ENCODE measurements around the gene ARHGAP30. TPM values are rescaled to one million over a fixed set of nuclear protein-coding genes. Genes with fewer than 3 reads are reported as not detected.
A peak's percentile ranks its signal among the peaks of the same experiment; 100 is the strongest.

ARHGAP30 gene
- total RNA-seq, 2 experiments from 2014 or later: 260 to 273 TPM

GRCh38 chr1:161098210-161099068 lies 28.7 kb upstream of the ARHGAP30 start, which contains the start of gene KLHDC9:
Gene KLHDC9, plus strand, starts transcription at chr1:161098361. Its CDS starts 175 bp downstream, at chr1:161098536.
- peaks cover 13% of the 10 kb centered on the region for H3K36me3 Mint-ChIP-seq
- ATAC-seq (peak; percentile 77), DNase-seq (peak; percentile 90)
- H3K27ac Mint-ChIP-seq: peak within 1 kb of the TSS; percentile 86
- peaks cover 22% of the 10 kb centered on the region for H3K4me1 Mint-ChIP-seq
- no peaks in the 10 kb centered on the region for H3K9me3 Mint-ChIP-seq (ENCODE audit: low read depth)
- no peaks in the 10 kb centered on the region for H3K27me3 Mint-ChIP-seq
- H3K4me3 Mint-ChIP-seq: peak within 1 kb of the TSS; percentile 89
- CTCF ChIA-PET: interaction anchor here (1.0 to 5.9 kb wide), 31 partner anchors 7 to 316 kb away, joined by 3 to 154 read pairs (median 6); partner anchors contain the start of genes ARHGAP30, DEDD, ITLN2 and NECTIN4

- CTCF ChIA-PET: interaction anchor here (0.8 to 5.9 kb wide), 21 partner anchors 11 to 297 kb away, joined by 3 to 154 read pairs (median 7); partner anchors contain the start of genes ARHGAP30, DEDD, F11R and ITLN2
- no peak for DNase-seq
These were observed 26.8 kb upstream of the ARHGAP30 start for GRCh38 chr1:161096530-161096929.

GRCh38 chr1:161096015-161096414 lies 26.3 kb upstream of the ARHGAP30 start:
- H3K9me3 Mint-ChIP-seq (ENCODE audit: low read depth): no peaks in the 10 kb centered on the region
- H3K4me1 Mint-ChIP-seq: peaks cover 36% of the 10 kb centered on the region
- ATAC-seq: no peak
- H3K27ac Mint-ChIP-seq: no peak overlapping the region
- CTCF ChIA-PET: interaction anchor here (1.5 to 5.9 kb wide), 8 partner anchors 10 to 142 kb away, joined by 5 to 154 read pairs (median 12); partner anchors contain the start of genes ARHGAP30, F11R, ITLN2 and USF1
- no peak for DNase-seq
- no peaks in the 10 kb centered on the region for H3K27me3 Mint-ChIP-seq
- no peak overlapping the region for H3K4me3 Mint-ChIP-seq
- peaks cover 7% of the 10 kb centered on the region for H3K36me3 Mint-ChIP-seq

More at GRCh38 chr1:161096530-161096929, 26.8 kb upstream of the ARHGAP30 start:
- H3K4me3 Mint-ChIP-seq: no peak overlapping the region
- no peak overlapping the region for H3K27ac Mint-ChIP-seq
- no peak for ATAC-seq
- H3K4me1 Mint-ChIP-seq: peaks cover 35% of the 10 kb centered on the region
- H3K27me3 Mint-ChIP-seq: no peaks in the 10 kb centered on the region
- H3K9me3 Mint-ChIP-seq (ENCODE audit: low read depth): no peaks in the 10 kb centered on the region
- H3K36me3 Mint-ChIP-seq: peaks cover 9% of the 10 kb centered on the region

GRCh38 chr1:161095230-161095629 lies 25.5 kb upstream of the ARHGAP30 start:
- H3K36me3 Mint-ChIP-seq: peaks cover 7% of the 10 kb centered on the region
- H3K27ac Mint-ChIP-seq: no peak overlapping the region
- CTCF ChIA-PET: interaction anchor here (3.6 to 5.9 kb wide), 3 partner anchors 9 to 49 kb away, joined by 22 to 154 read pairs (median 47); partner anchors contain the start of genes ARHGAP30 and USF1
- H3K9me3 Mint-ChIP-seq (ENCODE audit: low read depth): no peaks in the 10 kb centered on the region
- H3K27me3 Mint-ChIP-seq: no peaks in the 10 kb centered on the region
- ATAC-seq (no peak), DNase-seq (no peak)
- H3K4me3 Mint-ChIP-seq: no peak overlapping the region
- H3K4me1 Mint-ChIP-seq: peaks cover 44% of the 10 kb centered on the region

GRCh38 chr1:161094481-161094880 lies 24.8 kb upstream of the ARHGAP30 start:
- Mint-ChIP-seq H3K36me3 (peaks cover 2% of the 10 kb centered on the region), H3K27me3 (no peaks in the 10 kb centered on the region), H3K4me1 (peaks cover 44% of the 10 kb centered on the region), H3K9me3 (ENCODE audit: low read depth) (no peaks in the 10 kb centered on the region), H3K4me3 (no peak overlapping the region), H3K27ac (no peak overlapping the region)
- CTCF ChIA-PET: interaction anchor here (1.1 to 5.9 kb wide), 3 partner anchors 11 to 49 kb away, joined by 3 to 154 read pairs (median 47); partner anchors contain the start of genes ARHGAP30 and USF1
- ATAC-seq: no peak
- no peak for DNase-seq

GRCh38 chr1:161092621-161093028 lies 22.9 kb upstream of the ARHGAP30 start:
- CTCF ChIA-PET: interaction anchor here (0.8 to 1.6 kb wide), 3 partner anchors 22 to 54 kb away, joined by 3 to 4 read pairs (median 3); partner anchors contain the start of gene TSTD1
- peaks cover 33% of the 10 kb centered on the region for H3K4me1 Mint-ChIP-seq

GRCh38 chr1:161091796-161092507 lies 22.3 kb upstream of the ARHGAP30 start:
- H3K27ac Mint-ChIP-seq: no peak overlapping the region

More at GRCh38 chr1:161092621-161093028, 22.9 kb upstream of the ARHGAP30 start:
- no peaks in the 10 kb centered on the region for H3K36me3 Mint-ChIP-seq
- no peaks in the 10 kb centered on the region for H3K27me3 Mint-ChIP-seq
- no peak overlapping the region for H3K4me3 Mint-ChIP-seq
- ATAC-seq (peak; percentile 67), DNase-seq (peak; percentile 49)
- H3K27ac Mint-ChIP-seq: peak overlapping the region; percentile 33
- H3K9me3 Mint-ChIP-seq (ENCODE audit: low read depth): no peaks in the 10 kb centered on the region

GRCh38 chr1:161091093-161091492 lies 21.4 kb upstream of the ARHGAP30 start:
- CTCF ChIA-PET: interaction anchor here (0.5 to 1.3 kb wide), 3 partner anchors 10 to 93 kb away, joined by 3 read pairs; no protein-coding TSS in a partner anchor

More at GRCh38 chr1:161091796-161092507, 22.3 kb upstream of the ARHGAP30 start:
- H3K36me3 Mint-ChIP-seq: no peaks in the 10 kb centered on the region
- H3K4me3 Mint-ChIP-seq: no peak overlapping the region
- H3K4me1 Mint-ChIP-seq: peaks cover 28% of the 10 kb centered on the region
- DNase-seq (no peak), ATAC-seq (no peak)
- CTCF ChIA-PET: interaction anchor here (0.8 kb wide), 1 partner anchor 21 kb away, joined by 3 read pairs; no protein-coding TSS in a partner anchor
- no peaks in the 10 kb centered on the region for H3K27me3 Mint-ChIP-seq
- H3K9me3 Mint-ChIP-seq (ENCODE audit: low read depth): no peaks in the 10 kb centered on the region

GRCh38 chr1:161090617-161091016 lies 20.9 kb upstream of the ARHGAP30 start:
- H3K27me3 Mint-ChIP-seq: no peaks in the 10 kb centered on the region
- ATAC-seq (no peak), DNase-seq (no peak)
- H3K9me3 Mint-ChIP-seq (ENCODE audit: low read depth): no peaks in the 10 kb centered on the region
- no peak overlapping the region for H3K27ac Mint-ChIP-seq
- no peak overlapping the region for H3K4me3 Mint-ChIP-seq
- peaks cover 25% of the 10 kb centered on the region for H3K4me1 Mint-ChIP-seq
- CTCF ChIA-PET: interaction anchor here (0.5 to 2.0 kb wide), 4 partner anchors 9 to 93 kb away, joined by 3 to 4 read pairs (median 3); no protein-coding TSS in a partner anchor
- H3K36me3 Mint-ChIP-seq: no peaks in the 10 kb centered on the region

More at GRCh38 chr1:161091093-161091492, 21.4 kb upstream of the ARHGAP30 start:
- DNase-seq: no peak
- Mint-ChIP-seq H3K9me3 (ENCODE audit: low read depth) (no peaks in the 10 kb centered on the region), H3K36me3 (no peaks in the 10 kb centered on the region), H3K4me3 (no peak overlapping the region), H3K27me3 (no peaks in the 10 kb centered on the region), H3K4me1 (peaks cover 25% of the 10 kb centered on the region), H3K27ac (no peak overlapping the region)
- ATAC-seq: no peak

GRCh38 chr1:161089938-161090337 lies 20.2 kb upstream of the ARHGAP30 start:
- H3K9me3 Mint-ChIP-seq (ENCODE audit: low read depth): no peaks in the 10 kb centered on the region
- DNase-seq: no peak
- no peak overlapping the region for H3K27ac Mint-ChIP-seq
- no peaks in the 10 kb centered on the region for H3K36me3 Mint-ChIP-seq
- H3K4me3 Mint-ChIP-seq: no peak overlapping the region
- ATAC-seq: no peak
- peaks cover 25% of the 10 kb centered on the region for H3K4me1 Mint-ChIP-seq
- CTCF ChIA-PET: interaction anchor here (0.7 to 2.0 kb wide), 3 partner anchors 9 to 21 kb away, joined by 3 to 4 read pairs (median 3); no protein-coding TSS in a partner anchor
- no peaks in the 10 kb centered on the region for H3K27me3 Mint-ChIP-seq

GRCh38 chr1:161089251-161089924 lies 19.7 kb upstream of the ARHGAP30 start, which contains the start of gene NECTIN4:
Gene NECTIN4, minus strand, starts transcription at chr1:161089558. Its CDS starts 262 bp downstream, at chr1:161089296.
- DNase-seq: no peak
- no peaks in the 10 kb centered on the region for H3K36me3 Mint-ChIP-seq
- no peak within 1 kb of the TSS for H3K4me3 Mint-ChIP-seq
- H3K4me1 Mint-ChIP-seq: peaks cover 22% of the 10 kb centered on the region
- H3K27ac Mint-ChIP-seq: no peak within 1 kb of the TSS
- H3K9me3 Mint-ChIP-seq (ENCODE audit: low read depth): no peaks in the 10 kb centered on the region
- CTCF ChIA-PET: interaction anchor here (0.7 to 2.0 kb wide), 3 partner anchors 8 to 21 kb away, joined by 3 to 4 read pairs (median 4); partner anchors contain the start of gene KLHDC9
- no peaks in the 10 kb centered on the region for H3K27me3 Mint-ChIP-seq
- ATAC-seq: no peak

- CTCF ChIA-PET: interaction anchor here (0.6 to 2.0 kb wide), 3 partner anchors 9 to 54 kb away, joined by 3 to 4 read pairs (median 4); partner anchors contain the start of gene KLHDC9
- Mint-ChIP-seq H3K9me3 (ENCODE audit: low read depth) (no peaks in the 10 kb centered on the region), H3K4me3 (no peak overlapping the region), H3K36me3 (no peaks in the 10 kb centered on the region), H3K4me1 (peaks cover 22% of the 10 kb centered on the region), H3K27me3 (no peaks in the 10 kb centered on the region), H3K27ac (no peak overlapping the region)
- no peak for ATAC-seq
- DNase-seq: no peak
These were observed 19.0 kb upstream of the ARHGAP30 start for GRCh38 chr1:161088587-161089110.

Measured in activated CD8-positive, alpha-beta memory T cell treated with anti-CD3 and anti-CD28 coated beads, Interleukin-2, amount 10 ng/mL, durations not matched to agents 7 days and 5 days (primary cell).